Stimulated activated CD8-positive, alpha-beta memory T cell treated with anti-CD3 and anti-CD28 coated beads, Interleukin-12 subunit alpha, Interleukin-12 subunit beta, amount 100 ng/mL, for 4 hours (primary cell): ENCODE results near the gene RGS6.

ENCODE experiments used
- DNase-seq: peaks from one replicate; pipeline ENCODE4 v3.0.0-alpha.2; 2020; ENCODE audit warnings: low read depth

Gene RGS6

DNA sequence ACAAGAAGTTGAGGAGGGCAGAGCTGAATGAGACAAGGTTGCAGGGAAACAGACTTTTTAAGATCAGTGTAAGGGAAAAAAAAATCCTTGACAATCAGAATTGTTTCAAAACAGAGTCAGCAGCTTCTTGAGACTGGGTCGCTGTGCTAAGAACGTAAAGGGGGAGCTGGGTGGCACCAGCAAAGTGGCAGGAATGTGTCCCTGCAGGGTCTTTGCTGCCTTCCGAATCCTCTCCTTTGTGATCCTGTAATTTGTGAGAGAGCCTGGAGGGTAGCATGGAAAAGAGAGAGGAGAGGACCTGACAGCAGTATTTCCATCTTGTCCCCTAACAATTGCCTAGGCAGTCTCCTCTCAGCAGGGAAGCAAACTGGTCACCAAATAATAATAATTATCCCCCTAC is 472.8 kb downstream of the RGS6 start:
- DNase-seq: no peak

DNA sequence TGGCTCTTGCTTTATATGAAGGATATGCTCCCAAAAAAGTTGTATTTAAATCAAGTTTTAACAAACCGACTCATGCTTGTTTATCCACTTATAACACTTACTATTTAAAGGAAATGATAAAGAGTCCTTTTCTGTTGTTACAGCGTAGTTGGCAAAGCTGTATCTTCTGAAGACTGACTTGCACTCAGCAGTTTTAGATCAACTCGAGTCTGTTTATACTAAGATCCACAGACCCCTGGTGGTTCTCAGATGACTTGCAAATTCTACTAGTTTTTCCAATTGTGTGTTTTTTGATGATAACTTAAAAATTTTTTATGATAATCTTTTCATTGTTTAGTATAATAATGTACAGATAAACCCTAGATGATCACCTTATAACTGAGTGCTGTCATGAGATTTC is 475.8 kb downstream of the RGS6 start:
- DNase-seq: no peak

DNA sequence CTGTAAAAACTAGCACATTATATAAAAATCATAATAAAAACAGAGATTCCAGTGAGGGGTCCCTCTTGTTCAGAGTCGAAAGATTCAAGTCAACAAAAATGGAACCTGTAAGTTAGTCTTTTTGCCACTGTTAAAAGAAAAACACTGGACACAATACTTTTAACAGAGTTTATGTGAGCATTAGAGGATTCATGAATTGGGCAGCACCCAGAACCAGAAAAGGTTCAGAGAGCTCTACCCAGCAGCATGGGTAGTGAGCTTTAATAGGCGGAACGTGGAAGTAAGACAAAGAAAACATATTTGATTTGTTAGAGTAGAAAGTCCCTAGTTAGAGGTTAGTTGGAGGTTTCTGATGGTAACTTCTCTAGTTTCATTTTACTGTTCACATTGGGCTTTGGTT is 476.8 kb downstream of the RGS6 start:
- DNase-seq: no peak

DNA sequence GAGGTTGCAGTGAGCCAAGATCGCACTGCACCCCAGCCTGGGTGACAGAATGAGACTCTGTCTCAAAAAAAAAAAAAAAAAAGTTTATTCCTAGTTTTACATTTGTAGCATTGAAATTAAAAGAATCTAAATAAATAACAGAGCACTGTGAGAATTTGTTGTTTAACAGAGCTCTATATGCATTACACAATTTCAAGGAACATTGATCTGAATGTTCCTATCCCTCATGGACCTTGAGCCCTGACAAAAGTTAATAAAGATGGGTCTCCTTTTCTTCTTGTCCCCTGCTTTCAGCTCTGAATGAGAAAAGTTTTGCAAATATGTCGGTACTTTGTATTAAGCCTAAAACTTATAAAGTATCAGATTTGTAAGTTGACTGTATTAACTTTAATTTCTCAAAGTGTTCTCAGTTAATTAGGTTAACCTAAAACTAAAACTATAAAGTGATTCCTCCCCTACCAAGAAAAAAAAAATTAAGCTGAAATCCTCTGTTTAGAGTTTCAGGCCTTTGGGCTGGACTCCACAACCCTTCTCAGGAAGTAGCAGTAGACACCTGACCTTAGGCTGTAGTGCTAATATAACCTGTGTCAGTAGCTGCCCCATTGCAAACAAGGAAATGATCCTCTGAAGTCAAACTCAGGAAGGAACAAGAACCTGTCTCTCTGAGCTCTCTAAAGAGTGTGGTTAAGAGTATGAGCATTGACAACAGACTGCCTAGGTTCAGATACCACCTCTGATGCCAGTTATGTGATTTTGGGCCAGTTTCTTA is 484.0 kb downstream of the RGS6 start:
- DNase-seq: no peak

DNA sequence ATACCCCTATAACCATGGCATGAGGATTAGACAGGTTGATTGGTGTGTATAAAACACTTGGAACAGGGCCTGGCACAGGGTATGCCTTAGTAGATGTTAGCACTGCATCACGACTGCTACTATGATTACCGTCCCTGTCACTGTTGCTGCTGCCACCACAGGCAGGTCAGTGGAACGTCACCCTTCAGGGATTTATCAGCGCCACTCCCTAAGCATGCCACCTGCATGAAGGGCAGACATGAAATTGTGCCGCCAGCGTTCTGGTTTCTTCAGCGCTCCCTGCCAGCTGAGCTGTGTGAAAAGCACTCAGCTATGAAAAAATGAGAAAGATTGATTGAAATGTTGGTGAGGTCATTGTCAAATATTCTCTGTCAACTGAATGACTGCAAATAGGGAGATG is 484.7 kb downstream of the RGS6 start:
- no peak for DNase-seq

DNA sequence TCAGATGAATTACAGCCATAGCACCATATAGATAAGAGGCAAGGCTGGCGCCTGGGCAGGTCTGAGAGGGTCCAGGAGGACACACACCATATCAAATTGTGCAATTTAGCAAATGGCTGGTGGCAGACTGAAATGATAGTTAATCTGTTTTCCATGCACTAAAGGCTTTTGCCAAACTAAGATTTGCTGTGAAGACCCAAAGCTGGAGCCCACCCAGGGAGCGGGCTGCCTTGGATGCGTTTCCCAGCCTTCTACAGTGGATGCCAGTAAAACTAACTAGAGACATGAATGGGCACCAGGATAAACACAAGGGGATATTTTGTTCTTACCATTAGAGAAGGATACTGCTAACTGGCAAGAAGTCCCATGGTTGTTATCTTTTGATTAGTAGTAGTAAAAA is 486.6 kb downstream of the RGS6 start:
- DNase-seq: no peak

DNA sequence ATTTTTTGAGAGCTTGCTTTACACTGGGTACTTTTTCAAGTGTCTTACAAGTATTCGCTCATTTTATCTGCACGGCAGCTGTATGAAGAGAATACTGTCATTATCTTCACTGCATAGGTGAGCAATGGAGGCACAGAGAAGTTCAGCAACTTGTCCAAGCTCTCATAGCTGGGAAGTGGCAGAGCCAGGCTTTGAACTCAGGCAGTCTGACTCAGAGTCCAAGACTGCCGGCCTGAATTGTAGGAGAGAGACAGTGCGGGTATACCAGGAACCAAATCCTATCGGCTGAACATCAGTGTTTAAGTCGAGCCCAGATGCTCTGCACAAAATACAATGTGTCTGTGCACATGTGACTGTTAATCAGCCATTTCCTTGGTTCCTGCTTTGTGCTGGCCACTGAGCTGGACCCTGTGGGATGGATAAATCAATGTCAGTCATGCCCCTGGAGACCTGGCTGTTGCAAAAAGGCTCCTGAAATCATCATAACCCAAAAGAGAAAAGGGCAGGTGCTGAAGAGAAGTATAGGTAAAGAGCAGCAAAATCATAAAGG is 487.1 kb downstream of the RGS6 start:
- DNase-seq: no peak

DNA sequence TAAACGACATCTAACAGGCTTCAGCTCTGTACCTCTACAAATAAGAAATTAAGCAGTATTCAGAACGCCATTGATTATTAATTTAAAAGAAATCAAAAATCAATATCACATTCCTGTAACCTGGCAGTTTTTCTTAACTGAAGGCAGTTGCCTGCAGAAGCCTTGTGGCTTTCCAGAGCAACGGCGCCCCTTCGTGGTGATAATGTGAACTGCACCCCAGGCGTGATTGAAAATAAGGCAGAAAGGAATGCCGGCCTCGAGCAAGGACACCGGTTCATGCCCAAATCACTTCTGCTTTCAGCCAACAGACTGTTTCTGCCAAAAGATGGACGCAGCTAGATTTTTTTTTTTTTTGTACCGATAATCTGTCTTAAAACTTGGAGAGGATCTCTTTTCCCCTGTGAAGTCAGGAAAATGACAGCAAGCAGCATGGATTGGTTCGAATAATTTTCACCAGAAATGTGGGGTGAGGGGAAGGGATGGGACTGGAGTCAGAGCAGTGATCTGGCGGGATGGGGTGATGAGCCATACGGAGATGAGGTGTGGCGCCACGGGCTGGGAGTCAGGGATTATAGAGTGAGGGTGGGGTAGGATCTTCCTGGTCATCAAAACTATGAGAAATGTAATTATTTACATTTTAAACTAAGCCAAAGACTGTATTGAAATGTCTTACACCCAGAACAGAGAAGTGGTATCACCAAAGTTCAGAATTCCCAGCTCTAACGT is 488.7 kb downstream of the RGS6 start:
- peak; percentile 22 for DNase-seq

DNA sequence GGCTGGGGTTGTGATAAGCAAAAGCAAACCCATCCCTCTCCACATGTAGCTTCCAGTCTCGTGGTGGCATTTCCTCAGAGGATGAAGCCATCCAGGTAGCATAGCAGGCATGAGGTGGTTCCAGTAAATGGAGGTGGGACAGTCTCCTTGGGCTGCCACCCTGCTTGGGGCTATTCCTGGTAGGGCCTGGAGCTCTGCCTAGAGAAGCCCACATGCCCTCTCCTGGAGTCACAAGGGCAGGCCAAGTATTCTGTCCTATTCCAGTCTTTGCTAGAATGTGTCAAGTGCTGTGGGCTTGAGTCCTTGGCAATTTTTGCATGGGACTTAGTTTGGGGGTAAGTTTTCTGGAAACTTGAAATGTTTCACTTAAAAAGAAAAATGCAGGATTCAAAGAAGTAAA is 491.7 kb downstream of the RGS6 start:
- no peak for DNase-seq

DNA sequence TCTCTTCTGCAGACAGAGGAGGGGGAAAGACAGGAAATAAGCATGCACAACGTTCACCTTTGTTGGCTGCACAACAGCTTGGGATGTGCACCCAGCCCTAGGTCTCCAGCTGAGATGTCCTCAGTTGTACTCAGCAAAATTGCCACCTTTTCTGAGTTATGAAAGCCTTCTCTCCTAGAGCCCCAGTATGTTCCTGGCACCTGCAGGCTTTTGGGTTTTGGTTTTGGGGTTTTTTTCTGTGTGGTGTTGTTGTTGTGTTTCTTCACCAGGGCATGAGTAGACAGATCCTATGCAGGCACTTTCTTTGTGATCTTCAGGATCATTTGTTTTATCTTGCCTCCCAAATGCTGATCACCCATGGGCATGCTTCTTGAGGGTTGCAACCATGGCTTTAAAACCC is 498.2 kb downstream of the RGS6 start:
- no peak for DNase-seq

DNA sequence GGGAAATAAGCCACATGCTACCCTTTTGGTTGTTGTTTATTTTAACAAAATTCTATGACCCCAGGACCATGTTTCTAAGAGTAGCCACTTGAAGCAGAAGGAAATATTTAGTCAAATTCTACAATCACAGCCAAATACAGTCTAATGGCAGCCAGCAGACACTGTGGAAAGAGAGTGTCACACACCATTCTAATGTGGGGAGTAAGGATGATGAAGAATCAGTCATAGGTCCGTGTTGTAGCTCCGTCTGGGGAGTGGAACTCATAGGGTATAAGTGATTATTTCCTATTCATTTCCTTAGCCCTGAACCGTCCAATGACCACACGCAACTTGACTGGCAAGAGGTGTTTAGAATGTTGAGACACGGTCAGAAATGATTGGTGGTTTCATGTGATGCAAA is 500.5 kb downstream of the RGS6 start:
- no peak for DNase-seq

DNA sequence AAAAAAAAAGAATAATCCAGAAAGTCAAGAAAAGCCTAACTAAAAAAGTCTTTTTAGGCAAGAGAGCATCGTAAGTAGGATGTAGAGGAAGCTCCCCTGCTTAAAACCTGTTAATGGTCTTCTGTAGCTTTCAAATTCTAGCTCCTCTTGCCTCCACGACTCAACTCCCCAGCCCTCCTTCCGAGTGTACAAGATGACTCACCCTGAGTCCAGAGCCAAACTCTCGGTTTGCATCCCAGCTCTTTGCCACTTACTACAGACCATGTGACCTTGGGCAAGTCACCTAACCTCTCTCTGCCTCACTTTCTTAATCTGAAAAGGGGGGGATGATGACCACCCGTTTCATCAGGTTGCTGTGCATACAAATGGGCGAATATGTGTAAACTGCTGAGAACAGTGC is 501.3 kb downstream of the RGS6 start:
- no peak for DNase-seq

DNA sequence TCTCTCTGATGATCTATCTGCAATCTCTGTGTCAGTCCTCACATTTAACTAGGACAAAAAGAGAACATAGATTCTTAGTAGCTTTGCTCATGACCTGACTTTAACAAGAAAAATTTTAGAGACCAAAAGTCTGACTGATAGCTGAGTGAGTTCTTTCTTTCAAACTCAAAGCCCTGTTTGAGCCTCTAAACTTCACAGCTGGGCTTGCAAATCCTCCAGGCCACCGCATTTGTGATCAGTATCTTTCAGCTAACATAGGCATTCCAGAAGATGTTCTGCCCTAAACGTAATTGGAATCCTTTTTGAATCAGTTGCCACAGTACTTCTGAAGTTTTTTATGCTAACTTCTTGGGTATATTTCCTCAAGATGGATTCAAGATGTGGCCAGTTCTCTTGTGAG is 502.6 kb downstream of the RGS6 start:
- no peak for DNase-seq

DNA sequence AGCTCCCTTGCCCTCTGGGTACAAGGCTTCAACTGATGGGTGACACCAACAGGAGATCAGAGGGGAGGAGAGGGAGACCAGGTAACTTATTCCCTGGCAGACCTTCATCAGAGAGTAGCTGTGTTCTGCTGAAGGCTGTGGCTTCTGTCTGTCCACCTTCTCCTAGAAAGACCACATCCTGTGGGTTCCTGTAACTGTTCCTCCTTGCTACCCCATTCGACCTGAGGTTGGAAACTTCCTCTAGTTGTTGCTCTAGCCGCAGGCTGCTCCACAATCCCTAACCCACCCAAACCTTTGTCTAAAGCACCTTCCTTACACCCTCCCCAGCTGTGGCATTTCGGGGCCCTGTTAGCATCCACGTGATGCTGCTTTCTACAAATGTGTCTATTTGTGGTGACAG is 507.5 kb downstream of the RGS6 start:
- DNase-seq: no peak

DNA sequence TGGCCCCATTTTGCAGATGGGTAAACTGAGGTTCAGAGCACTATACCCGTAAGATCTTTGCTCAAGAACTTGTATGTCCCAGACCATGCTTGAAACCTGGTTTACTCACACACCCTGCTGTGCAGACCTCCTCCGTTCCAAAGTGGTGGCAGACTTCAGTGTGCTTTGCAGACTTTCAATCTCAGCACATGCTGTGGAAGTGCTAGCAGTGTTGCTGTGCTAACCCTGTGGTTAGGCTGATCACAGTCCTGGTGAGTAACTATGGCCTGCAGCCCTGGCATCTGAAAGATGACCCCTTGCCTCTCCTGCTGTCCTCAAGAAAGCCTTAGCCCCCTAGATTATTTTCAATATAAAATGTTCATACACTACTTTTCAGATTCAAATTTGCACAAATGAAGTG is 511.0 kb downstream of the RGS6 start:
- DNase-seq: no peak

DNA sequence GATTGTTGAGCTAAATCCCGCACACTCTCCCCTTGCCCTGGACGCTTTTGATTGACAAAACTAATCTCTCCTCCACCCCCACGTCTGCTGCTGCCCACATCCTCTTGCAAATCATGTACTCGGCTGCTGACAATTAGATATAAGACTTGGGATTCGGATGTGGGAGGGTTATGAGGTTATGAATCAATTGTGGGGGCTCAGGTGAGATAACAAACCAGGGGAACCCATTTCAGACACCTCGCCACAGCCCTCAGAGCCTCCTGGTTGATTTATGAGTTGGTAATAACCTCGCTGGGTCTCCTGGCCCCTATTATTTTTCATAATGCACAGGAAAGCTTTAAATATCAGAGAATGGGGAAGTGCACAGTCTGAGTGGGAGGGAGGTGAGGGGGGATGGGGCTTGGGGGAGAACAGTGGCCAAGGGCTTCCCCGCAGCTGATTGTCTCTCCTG is 511.8 kb downstream of the RGS6 start:
- peak; percentile 28 for DNase-seq

DNA sequence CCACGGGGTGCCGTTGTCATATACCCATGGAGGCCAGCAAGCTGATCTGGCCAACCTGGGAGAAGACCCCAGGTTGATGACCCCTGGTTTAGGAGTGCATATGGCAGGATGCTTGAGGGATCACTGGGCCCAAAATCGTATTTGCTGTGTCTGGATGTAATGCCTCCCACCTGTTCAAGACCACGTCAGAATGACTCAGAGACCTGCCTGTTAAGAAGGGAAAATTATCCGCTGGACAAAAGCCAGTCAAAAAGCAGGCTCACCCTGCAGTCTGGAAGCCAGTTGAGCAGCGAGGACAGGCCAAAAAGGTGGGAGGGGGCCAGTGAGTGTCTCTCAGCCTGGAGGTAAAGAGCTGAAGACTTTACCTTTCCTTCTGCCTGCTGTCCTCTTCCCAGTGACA is 512.5 kb downstream of the RGS6 start:
- DNase-seq: no peak

DNA sequence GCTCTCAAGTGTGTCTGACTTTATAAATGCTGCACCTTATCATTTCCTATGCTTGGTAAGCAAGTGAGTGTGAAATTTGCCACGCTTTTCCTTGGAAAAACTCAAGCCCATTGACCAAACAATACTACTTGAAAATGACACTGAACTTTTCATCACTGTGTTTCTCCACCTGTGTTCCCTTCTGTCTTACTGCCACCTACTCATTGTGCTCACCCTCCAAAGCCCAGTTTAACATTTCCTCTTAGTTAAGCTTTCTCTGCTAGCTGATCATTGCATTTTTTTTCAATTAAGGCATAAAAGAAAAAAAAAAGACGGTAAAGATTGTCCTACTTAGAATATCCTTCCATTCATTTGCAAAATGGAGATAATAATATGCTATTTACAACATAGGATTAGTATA is 516.0 kb downstream of the RGS6 start:
- DNase-seq: no peak

DNA sequence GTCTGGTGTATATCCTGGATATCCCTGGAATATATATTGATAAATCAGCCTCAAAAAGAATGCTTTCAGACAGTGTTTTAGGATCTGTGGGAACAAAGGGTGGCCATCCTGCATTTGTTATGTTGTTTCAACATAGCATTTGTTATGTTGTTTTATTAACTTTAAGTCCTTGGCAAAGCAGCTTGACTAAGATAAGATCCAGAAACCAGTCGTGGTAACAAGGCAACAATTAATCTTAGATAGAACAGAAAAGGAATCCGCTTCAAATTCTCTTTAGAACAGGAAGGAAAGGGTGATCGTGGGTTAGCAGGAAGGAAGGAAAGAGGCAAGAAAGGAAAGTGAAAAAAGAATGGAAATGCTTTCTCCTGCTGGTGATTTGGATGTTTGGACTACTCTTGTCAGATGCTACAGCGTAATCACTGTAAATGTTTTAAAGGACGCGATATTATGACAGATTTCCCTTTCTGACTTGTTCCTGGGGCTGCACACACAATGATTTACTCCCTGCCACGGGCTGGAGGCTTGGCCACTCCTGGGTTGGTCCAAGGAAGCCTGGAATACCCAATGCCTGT is 518.3 kb downstream of the RGS6 start:
- no peak for DNase-seq

DNA sequence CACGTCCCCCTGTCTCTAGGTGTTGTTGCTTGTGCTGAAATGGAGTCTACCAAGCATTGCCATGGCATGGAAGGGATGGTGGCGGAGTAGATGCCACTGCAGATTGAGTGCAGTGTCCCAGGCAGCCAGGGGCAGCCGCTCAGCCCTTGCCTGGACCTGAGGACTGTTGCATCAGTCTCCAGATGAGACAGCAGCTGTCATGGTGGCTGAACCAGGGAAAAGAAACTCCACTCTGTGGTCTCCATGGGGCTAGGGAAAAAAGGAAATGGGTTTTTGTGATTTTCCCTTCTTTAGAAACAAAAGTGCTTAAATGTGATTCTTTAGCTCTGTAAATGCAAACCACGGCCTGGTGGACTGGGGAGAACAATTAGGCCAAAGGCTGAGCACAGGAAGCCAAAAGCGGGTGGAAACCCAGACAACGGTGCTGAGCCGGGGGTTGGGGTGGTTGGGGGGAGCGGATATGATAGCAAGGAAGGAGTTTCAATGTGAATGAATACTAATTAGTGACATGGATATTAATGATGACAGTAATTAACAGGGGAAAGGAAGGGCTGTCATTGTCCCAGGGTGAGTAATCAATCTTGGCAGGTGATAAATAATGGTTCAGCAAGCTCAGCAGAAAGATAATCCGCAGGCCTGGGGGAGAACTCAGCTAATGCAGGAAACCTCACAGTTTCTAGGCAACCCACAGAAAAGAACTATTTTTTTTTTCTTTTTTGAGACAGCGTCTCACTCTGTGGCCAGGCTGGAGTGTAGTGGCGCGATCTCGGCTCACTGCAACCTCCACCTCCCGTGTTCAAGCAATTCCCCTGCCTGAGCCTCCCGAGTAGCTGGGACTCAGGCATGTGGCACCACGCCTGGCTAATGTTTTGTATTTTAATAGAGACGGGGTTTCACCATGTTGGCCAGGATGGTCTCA is 519.1 kb downstream of the RGS6 start:
- DNase-seq: peak; percentile 16

DNA sequence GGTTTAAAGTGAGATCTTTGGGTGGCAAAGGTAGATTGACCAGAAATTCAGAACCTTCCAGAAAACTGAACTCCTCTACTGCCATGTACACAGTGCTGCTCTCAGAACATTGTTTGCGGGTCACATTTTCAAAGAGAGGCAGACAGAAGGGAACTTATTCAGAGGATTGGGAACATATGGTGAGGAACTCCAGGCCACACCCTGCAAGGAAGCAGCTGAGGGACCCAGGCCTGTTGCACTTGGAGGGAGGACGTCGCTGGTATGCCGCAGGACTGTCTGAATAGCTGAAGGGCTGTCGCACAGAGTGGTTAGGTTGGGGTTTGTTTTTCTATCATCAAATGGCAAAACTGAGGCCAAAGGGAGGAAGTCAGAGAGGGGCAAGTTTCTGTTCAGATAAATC is 520.5 kb downstream of the RGS6 start:
- DNase-seq: no peak
